ENCODE measurements around the gene RNF25.
A peak's percentile ranks its signal among the peaks of the same experiment; 100 is the strongest.
"Not testable (repeated sequence)": the region's sequence is repeated elsewhere in the genome, so short reads cannot be mapped to it uniquely, and the experiment has no call there.

The RNF25 gene, protein sequence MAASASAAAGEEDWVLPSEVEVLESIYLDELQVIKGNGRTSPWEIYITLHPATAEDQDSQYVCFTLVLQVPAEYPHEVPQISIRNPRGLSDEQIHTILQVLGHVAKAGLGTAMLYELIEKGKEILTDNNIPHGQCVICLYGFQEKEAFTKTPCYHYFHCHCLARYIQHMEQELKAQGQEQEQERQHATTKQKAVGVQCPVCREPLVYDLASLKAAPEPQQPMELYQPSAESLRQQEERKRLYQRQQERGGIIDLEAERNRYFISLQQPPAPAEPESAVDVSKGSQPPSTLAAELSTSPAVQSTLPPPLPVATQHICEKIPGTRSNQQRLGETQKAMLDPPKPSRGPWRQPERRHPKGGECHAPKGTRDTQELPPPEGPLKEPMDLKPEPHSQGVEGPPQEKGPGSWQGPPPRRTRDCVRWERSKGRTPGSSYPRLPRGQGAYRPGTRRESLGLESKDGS

DNA sequence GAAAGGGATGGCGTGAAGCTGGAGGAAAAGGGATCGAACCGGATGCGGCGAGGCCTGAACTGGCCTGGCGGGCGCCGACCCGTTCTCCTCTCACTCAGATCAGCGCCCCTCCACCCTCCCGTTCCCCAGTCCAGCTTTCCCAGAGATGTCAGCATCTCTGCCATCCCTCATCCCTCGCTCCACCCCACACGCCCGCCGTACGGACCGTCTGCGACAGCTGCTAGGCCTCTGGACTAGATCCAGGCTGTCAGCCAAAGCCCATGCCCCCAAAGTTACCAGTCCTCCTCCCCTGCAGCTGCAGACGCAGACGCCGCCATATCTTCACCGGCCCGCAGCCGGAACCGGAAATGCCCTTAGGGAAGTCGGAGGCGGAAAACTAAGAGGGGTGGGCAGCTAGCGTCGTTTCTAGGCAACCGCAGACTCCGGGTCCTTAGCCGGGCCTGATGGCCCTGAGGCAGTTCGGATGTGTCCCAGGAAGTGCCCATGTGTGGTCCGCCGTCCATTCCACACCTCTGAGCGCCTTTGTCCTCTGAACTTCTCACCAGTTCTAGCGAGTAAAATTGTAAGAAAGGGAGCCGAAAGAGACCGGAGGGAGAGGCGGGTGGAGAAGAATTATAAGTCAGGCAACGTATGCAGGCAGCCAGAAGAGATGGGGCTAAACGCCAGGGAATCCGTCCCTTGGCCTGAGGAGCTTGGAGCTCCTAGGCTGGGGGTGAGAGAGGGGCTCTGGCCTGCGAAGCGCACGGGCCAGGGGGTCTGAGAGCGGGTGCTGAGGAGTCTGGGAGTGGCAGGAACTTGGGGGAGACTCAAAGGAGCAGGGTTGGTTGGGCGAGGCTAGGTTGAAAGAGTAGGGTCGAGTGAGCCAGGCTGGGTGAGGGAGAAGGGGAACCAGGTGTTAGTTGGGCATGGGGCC lies at the start of gene RNF25, which contains the start of gene STK36:
TSS of gene RNF25 (minus strand) at position 349 of the 913 bp plus-strand sequence. CDS start at position 317, 32 bp downstream.
TSS of gene STK36 (plus strand) at position 433 of the 913 bp plus-strand sequence. CDS start 744 bp downstream, outside the sequence.
- peak; percentile 76 for DNase-seq (ENCODE audit: low read depth)

- DNase-seq (ENCODE audit: low read depth), result no peak
Measured at GRCh38 chr2:218721488-218721887, 49.7 kb upstream of the RNF25 start.

GRCh38 chr2:218720048-218721041 lies 48.5 kb upstream of the RNF25 start:
- no peak for DNase-seq (ENCODE audit: low read depth)

- DNase-seq (ENCODE audit: low read depth), result no peak
Measured at GRCh38 chr2:218719457-218719856, 47.7 kb upstream of the RNF25 start.

DNA sequence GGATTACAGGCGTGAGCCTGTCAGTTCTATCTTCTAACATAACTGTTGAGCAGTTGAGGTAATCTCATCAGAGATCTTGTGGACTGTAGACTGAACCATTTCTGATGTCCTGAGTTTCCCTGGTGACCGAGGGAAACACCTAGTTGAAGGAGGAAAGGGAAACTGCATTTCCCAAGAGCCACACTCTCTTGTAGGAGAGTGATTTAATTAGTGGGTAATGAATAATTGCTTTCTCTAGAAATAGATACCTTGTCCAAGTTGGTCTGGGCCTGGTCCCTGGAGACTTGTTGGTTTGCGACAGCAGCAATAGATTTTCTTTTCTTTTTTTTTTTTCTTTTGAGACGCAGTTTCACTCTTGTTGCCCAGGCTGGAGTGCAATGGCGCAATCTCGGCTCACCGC lies 46.3 kb upstream of the RNF25 start:
- no peak for DNase-seq (ENCODE audit: low read depth)

DNA sequence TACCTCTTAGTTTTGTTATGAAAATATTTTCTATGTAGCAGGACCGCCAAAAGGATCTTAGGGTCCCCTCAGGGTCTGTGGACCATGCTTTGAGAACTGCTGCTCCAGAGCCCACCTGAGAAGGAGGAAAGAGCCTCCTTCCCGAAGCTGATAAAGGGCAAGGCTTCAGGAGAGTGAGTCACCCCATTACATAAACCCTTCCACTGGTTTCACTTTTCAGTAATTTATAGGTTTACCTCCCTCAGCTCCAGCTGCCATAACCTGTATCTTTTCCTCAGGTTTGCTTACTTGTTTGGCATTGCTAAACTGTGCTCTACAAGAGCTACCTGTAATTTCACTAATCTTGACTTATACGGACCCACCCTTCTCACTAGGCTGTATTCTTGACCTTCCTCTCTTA lies 45.5 kb upstream of the RNF25 start:
- no peak for DNase-seq (ENCODE audit: low read depth)

DNA sequence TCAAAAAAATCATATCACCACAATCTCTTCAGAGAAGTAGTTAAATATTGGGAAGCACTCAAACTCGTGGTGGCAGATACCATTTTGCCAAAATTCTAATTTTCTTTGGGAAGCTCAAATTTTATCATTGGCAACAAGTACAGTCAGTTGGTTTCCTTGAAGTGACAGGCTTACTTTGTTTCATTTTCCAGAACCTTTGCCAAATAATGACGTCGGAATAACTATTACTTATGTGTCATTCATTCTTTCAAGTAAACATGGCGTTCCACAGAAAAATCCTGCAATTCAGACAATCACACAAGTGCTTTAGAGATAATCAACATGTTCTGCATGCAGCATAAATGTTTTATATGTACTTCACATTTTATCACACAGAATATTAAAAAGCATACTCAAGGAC lies 44.3 kb upstream of the RNF25 start:
- no peak for DNase-seq (ENCODE audit: low read depth)

GRCh38 chr2:218713922-218714321 lies 42.1 kb upstream of the RNF25 start:
- no peak for DNase-seq (ENCODE audit: low read depth)

- no peak for DNase-seq (ENCODE audit: low read depth)
Measured at GRCh38 chr2:218711550-218711929, 39.7 kb upstream of the RNF25 start.

GRCh38 chr2:218710687-218711549 lies 39.1 kb upstream of the RNF25 start, which contains the start of gene TTLL4:
Gene TTLL4 (plus strand): TSS chr2:218710835. CDS start chr2:218737677, 26,842 bp downstream.
- peak; percentile 97 for DNase-seq (ENCODE audit: low read depth)

DNA sequence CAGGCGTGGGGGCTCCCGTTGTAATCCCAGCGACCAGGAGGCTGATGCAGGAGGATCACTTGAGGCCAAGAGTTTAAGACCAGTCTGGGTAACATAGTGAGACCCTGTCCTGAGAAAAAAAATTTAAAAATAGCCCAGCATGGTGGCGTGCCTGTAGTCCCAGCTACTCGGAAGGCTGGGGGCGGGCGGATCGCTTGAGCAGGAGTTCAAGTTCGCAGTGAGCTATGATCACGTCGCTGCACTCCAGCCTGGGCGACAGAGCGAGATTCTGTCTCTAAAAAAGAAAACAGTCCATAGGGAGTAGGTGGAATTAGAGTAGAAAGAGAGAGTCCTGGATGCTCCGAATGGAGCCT lies 38.5 kb upstream of the RNF25 start:
- no peak for DNase-seq (ENCODE audit: low read depth)

- DNase-seq (ENCODE audit: low read depth), result no peak
Measured at GRCh38 chr2:218709908-218710307, 38.1 kb upstream of the RNF25 start.

- no peak for DNase-seq (ENCODE audit: low read depth)
Measured at GRCh38 chr2:218708086-218708485, 36.3 kb upstream of the RNF25 start.

GRCh38 chr2:218703341-218703740 lies 31.5 kb upstream of the RNF25 start:
- DNase-seq (ENCODE audit: low read depth), result no peak

DNA sequence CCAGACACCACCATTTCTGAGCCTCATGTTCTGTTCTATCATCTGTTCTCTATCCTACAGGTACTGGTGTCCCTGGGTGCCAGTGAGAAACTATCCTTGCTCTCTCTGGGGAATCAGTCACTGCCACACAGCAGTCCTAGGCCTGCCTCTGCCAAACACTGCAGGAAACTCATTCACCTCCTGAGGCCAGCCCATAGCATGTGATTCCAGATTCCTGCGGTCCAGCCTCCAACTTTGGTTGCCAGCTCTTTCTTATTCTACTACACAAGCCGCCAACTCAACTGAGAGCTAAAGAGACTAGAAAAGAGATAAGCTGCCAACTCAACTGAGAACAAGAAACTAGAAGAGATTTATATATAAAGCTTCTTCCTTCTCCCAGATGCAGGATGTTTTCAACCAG lies 30.0 kb upstream of the RNF25 start:
- DNase-seq (ENCODE audit: low read depth), result no peak

- no peak for DNase-seq (ENCODE audit: low read depth)
Measured at GRCh38 chr2:218698885-218699284, 27.1 kb upstream of the RNF25 start.

GRCh38 chr2:218694405-218695145 lies 22.8 kb upstream of the RNF25 start:
- DNase-seq (ENCODE audit: low read depth), result no peak

DNA sequence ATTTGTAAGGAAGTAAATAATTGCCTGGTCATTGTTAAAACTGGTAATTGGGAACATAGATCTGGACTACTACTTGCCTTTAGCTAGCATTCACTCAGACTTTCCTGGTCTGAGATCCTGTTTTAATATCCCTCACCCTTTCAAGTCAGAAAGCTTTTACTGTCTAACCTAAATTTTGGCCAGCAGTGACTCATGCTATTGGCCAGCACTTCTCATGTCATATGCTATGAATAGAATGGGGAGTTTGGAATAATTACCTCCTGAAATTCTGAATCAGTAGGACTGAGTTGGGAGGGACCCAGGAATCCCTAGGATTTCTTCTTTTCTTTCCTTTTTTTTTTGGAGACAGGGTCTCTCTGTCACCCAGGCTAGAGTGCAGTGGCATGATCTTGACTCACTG lies 19.4 kb upstream of the RNF25 start:
- DNase-seq (ENCODE audit: low read depth), result no peak

GRCh38 chr2:218687400-218688060 lies 15.7 kb upstream of the RNF25 start:
- DNase-seq (ENCODE audit: low read depth), result not testable (repeated sequence)

All from activated T-cell treated with anti-CD3 and anti-CD28 coated beads for 24 hours (primary cell).